NCI-H128 (cell line): ENCODE results near the gene ZNF91.
A peak's percentile ranks its signal among the peaks of the same experiment; 100 is the strongest.
"Not testable (repeated sequence)": the region's sequence is repeated elsewhere in the genome, so short reads cannot be mapped to it uniquely, and the experiment has no call there.

Experiments used
- DNase-seq: peaks from one replicate; lab custom pipeline; 2025; ENCODE audit not compliant: unreplicated experiment; lab: John Stamatoyannopoulos, UW

The ZNF91 gene

DNA sequence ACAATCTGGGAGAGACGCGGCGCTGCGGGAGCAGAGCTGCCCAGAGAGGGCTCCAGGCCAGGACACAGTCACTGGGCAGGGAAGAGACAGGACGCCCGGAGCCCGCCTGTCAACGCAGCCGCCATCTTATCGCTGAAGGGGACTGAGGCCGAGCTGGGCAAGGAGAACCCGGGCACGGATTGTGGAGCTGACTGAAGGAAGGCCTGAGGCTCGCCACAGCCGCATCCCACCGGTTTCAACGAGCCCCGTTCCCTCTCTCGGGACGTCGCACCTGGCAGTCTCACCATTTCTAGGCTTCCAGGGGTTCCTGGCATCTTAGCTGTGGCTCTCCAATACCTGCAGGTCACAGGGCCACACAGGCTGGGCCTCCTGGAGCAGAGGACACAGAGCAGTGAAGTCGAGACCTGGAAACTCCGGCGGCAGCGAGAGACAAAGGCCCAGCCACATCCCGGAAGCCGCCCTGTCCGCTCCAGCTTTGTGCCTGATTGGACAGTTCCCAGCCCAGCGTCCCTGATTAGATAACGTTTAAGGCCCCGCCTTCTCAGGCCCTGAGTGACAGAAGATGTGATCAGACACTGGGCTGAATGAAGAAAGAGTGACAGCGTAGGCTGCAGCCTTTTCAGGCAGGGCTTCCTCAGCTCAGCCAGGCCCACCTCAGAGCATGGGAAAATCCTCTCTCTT lies at the start of gene ZNF91:
Gene ZNF91, minus strand, starts transcription at position 431 of the 681 bp plus-strand sequence. Its CDS starts 117 bp downstream, at position 314.
- peak; percentile 93 for DNase-seq

DNA sequence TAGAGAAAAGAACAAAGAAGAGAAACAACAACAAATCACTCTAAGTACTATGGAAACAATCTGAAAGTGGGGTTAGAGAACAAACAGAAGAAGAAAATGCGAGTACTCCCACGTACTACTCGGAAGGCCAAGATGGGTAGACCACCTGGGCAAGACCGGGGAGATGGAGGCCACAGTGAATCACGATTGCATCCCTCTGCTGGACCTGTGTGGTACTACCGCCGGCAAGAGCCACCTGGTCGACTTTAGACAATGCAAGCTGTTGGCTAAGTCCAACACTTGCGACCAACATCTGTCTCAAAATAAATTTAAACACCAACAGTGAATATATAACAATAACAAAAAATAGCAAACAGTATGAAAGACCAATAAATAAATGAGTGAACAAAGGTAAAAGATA lies 45.5 kb upstream of the ZNF91 start:
- DNase-seq, result no peak

DNA sequence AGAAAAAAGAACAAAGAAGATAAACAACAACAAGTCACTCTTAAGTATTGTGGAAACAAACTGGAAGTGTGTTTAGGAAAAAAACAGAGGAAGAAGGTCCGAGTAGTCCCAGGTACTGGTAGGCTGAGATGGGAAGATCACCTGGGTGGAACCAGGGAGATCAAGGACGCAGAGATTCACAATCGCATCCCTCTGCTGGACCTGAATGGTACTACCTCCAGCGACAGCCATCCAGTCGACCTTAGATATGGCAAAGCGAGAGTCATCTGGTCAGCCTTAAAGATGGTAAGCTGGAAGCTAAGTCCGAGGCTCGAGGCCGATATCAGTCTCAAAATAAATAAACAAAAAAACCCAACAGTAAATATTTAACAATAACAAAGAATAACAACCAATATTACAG lies 44.9 kb upstream of the ZNF91 start:
- no peak for DNase-seq

DNA sequence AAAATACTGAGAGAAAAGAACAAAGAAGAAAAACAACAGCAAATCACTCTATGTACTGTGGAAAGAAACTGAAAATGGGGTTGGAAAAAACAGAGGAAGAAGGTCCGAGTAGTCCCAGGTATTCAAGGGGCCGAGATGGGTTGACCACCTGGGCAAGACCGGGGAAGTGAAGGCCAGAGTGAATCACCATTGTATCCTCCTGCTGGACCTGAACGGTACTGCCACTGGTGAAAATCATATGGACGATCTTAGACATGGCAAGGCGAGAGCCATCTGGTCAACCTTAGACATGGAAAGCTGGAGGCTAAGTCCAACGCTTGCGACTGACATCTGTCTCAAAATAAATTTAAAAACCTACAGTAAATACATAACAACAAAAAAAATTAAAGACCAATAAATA lies 44.4 kb upstream of the ZNF91 start:
- DNase-seq, result no peak

DNA sequence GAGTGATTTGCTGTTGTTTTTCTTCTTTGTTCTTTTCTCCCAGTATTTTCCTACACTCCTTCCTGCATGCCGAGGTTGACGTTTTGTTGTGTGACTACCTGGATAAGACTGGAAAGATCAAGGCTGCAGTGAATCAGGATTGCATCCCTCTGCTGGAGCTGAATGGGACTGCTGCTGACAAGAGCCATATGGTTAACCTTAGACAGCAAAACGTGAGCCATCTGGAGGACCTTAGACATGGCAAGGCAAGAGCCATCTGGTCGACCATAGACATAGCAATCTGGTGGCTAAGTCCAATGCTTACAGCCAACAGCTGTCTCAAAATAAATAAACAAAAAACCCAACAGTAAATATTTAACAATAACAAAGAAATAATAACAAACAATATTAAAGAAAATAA lies 42.6 kb upstream of the ZNF91 start:
- no peak for DNase-seq

DNA sequence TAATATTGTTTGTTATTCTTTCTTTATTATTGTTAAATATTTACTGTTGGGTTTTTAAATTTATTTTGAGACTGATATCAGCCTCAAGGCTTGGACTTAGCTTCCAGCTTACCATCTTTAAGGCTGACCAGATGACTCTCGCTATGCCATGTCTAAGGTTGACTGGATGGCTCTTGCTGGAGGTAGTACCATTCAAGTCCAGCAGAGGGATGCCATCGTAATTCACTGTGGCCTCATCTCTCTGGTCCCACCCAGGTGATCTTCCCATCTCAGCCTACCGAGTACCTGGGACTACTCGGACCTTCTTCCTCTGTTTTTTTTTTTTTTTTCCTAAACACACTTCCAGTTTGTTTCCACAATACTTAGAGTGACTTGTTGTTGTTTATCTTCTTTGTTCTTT lies 41.7 kb upstream of the ZNF91 start:
- DNase-seq, result no peak

DNA sequence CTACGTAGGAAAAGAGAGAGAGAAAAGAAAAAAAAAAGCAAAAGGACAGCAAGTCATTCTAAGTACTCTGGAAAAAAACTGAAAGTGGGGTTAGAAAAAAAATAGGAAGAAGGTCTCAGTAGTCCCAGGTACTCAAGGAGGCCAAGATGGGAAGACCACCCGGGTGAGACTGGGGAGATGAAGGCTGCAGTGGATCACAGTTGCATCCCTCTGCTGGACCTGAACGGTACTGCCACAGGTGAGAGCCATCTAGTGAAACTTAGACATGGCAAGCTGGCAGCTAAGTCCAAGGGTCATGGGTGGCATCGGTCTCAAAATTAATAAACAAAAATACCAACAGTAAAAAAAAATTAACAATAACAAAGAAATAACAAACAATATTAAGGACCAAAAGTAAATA lies 41.0 kb upstream of the ZNF91 start:
- no peak for DNase-seq

DNA sequence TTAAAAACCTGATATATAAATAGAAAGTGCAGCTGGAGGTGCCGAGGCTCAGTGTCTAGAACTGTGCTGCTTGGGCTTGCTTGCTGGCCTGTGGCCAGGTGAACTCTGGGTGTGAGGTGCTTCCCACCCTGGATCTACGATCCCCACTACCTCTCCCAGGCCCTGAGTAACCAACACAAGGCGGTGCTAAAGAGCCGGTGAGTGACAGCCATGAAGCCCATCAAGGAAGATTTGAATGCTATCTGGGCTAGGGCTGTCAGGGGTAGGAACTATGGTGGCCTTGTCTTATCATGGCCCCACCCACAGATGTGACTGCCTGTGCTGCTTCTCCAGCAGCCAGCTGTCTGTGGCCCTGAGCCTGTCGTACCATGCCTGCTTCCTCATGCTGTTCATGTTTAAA lies 25.6 kb upstream of the ZNF91 start:
- DNase-seq, result no peak

DNA sequence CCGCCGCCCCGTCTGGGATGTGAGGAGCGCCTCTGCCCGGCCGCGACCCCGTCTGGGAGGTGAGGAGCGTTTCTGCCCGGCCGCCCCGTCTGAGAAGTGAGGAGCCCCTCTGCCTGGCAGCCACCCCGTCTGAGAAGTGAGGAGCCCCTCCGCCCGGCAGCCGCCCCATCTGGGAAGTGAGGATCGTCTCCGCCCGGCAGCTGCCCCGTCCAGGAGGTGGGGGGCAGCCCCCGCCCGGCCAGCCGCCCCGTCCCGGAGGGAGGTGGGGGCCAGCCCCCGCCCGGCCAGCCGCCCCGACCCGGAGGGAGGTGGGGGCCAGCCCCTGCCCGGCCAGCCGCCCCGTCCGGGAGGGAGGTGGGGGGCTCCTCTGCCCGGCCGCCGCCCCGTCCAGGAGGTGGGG lies 24.0 kb upstream of the ZNF91 start:
- DNase-seq, result not testable (repeated sequence)

DNA sequence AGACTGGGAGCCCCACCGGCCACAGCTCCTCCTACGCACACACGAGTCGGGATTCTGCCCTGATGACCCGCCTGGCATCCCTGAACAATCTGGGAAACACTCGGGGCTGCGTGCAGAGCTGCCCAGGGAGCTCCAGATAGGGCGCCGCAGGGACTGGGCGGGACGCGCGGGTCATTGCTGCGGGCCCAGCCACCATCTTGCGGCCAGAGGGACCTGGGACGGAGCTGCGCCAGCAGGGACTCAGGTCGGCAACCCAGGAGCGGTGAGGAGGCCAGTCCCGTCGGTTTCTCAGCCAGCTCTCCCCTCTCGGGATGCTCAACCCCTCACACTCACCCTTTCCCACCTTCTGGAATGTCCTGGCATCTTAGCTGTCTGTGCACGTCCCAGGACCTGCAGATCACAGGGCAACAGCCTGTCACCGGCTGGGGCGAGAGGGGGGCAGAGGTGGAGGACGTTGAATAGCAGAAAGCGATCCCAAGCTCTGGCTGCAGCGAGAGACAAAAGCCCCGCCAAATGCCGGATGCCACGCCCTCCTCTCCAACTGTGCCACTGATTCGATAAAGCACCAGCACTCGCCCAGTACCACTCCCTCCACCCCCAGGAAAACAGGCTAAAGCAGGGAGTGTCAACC lies 20.4 kb upstream of the ZNF91 start:
- DNase-seq, result no peak

DNA sequence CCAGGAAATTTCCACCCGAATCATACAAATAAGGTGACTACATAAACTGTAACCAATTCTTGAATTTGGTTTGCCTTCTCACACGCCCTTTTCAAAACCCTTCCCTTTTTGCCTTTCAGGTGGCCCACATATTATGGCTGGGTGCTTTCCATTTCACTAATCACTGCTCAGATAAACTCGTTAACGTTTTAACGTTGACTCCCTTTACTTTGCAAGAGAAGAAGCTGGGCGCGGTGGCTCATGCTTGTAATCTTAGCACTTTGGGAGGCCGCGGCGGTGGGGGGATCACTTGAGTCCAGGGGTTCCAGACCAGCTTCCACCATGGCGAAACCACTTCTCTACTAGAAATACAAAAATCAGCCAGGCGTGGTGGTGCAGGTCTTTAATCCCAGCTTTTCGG lies 19.8 kb upstream of the ZNF91 start:
- DNase-seq, result no peak

DNA sequence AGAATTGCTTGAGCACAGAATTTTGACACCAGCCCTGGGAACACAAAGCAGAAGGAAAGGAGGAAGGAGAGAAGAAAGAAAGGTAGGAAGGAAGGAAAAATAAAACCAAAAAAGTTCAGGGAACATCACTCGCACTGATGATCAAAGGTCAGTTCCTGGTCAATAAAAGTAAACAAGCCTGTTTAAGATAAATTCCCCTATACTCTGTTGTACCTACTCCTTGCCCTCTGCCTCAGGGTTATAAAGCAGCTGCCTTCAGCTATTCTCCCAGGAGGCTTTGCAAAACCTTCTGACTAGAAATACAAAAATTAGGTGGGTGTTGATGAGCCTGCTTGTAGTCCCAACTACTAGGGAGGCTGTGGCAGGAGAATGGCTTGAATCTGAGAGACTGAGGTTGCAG lies 14.9 kb upstream of the ZNF91 start:
- DNase-seq, result no peak

DNA sequence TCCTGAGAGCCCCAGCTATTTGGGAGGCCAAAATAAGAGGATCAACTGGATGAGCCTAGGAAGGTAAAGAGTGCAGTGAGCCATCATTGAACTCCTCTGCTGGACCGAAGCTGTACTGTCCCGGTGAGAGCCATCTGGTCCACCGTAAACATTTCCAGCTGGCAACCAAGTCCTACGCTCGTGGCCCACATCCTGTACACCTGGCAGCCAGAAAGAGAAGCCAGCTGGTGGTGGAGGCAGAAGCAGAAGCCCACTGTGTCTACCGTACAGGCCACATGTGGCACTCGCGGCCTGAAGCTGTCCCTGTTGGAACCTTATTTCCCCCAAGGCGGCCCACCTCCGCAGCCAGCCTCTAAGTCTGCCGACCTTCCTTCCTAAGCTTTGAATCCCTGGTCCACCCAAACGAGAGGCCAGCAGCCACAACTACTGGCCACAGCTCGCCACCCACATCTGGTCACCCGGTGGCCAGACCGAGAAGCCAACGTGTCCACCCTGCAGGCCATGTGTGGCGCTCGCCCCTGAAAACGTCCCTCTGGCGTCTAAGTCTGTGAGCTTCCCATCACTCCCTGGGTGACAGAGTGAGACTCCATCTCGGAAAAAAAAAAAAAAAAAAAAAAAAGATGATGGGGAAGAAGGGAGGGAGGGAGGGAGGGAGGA lies 14.2 kb upstream of the ZNF91 start:
- DNase-seq, result no peak

DNA sequence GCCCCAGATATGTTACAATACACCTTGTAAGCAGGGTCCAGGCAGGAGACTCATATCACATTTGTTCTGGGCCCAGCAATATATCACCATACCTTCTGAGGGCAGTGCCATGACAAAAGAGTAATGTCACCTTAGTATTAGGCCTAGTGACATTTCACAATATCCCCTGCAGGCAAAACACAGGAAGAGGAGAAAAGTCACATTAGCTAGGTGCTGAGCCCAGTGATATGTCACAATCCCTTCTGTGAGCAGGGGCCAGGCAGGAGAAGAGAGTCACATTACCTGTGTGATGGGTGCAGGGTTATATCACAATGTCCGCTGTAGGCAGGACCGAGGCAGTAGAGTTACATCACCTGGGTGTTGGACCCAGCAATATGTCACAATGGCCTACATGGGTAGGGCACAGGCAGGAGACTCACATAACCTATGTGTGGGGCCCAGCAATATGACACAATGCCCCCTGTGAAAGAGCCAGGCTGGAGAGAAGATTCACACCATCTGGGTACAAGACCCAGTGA lies 12.4 kb upstream of the ZNF91 start:
- no peak for DNase-seq

DNA sequence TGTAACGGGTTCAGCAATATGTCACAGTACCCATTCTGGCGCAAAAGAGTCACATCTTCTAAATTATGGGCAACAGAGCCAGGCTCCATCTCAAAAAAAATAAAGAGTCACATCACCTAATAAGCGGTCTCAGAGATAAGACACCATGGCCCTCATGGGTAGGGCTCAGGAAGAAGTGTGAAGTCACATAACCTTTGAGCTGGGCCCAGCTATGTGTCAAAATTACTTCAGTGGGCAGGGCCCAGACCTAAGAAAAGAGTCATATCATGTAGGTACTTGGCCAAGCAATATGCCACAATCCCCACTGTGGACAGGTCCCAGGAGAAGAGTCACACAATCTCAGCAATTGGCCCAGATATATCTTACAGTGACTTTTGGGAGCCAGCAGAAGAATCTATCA lies 11.4 kb upstream of the ZNF91 start:
- DNase-seq, result no peak

DNA sequence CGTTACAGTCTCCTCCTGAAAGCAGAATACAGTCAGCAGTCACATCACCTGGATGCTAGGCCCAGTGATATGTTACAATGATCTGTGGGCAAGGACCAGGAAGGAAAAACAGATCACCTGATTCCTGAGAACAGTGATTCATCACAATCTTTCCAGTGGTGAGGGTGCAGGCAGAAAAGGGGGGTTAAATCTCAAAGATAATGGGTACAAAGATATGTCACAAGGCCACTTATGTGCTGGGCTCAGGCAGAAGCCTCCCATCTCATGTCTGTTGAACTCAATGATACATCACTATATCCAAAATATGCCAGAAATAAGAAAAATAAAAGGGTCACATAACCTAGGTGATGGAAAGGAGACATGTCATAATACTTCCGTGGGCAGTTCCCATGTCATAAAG lies 10.8 kb upstream of the ZNF91 start:
- DNase-seq, result no peak

DNA sequence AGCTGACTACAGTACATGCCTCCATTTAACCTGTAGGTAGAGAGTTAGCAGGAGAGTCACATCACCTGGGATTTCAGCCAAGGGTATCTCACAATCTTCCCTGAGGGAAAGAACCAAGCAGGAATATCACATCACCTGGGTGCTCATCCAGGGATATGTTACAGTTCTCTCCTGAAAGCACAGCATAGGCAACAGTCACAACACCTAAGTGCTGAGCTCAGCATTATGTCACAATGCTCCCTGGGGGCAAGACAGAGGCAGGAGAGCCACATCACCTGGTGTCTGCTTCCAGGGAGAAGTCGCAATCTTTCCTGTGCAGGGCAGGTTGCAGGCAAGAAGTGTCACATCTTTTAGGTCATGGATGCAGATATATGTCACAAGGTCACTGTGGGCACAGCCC lies 9.4 kb upstream of the ZNF91 start:
- no peak for DNase-seq

DNA sequence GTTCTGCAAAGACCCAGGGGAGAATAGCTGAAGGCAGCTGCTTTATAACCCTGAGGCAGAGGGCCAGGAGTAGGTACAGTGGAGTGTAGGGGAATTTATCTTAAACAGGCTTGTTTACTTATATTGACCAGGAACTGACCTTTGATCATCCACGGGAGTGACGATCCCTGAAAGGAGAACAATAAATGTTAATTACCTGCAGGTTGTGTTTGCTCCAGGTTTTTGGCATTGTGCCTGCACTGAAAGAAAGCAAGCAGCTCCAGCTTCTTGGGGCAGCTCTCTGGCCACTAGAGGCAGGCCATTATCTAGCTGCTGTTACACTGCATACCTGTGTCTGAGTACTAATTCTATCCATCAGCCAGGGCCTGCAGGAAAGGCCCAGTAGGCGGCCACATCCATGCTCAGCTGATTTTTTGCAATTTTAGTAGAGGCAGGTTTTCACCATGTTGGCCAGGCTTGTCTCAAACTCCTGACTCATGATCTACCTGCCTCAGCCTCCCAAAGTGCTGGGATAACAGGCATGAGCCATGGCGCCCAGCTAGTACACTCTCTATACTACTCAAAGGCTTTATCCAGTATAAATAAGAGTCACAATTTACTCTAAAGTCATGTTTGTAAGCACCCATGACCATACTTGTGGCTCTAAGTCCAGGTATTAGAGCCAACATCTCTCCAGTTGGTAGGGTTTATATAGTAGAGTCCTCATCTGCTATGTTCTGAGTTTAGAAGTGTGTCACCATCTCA lies 8.5 kb upstream of the ZNF91 start:
- DNase-seq, result no peak

DNA sequence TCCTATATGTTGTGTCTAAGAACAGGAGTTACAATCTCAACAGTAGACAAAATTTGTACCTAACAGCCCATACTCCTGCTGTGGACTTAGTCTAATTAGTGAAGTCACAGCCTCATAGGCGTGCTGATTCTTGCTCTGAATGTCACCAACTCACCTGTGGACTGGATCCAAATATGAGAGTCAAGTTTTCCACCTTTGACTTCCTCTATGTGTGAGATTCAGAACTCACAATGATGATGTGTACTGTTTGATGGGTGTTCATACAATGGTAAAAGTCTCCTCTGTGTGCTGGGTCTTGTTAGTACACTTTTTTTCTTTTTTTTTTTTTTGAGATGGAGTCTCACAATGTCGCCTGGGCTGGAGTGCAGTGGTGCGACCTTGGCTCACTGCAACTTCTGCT lies 7.8 kb upstream of the ZNF91 start:
- no peak for DNase-seq

DNA sequence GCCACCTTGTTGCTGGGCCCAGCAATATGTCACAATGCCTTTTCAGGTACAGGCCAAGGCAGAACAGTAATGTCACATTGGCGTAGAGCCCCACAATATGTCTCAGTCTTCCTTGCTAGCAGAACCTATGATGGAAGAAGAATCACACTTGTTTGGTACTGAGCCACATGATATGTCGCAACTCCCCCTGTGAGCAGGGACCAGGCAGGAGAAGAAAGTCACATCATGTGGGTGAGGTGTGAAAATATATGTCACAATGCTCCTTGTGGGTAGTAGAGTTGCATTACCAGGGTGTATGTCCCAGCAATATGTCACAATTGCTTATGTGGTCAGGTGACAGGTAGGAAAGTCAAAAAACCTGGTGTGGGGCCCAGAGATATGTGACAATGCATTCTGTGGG lies 7.1 kb upstream of the ZNF91 start:
- no peak for DNase-seq

DNA sequence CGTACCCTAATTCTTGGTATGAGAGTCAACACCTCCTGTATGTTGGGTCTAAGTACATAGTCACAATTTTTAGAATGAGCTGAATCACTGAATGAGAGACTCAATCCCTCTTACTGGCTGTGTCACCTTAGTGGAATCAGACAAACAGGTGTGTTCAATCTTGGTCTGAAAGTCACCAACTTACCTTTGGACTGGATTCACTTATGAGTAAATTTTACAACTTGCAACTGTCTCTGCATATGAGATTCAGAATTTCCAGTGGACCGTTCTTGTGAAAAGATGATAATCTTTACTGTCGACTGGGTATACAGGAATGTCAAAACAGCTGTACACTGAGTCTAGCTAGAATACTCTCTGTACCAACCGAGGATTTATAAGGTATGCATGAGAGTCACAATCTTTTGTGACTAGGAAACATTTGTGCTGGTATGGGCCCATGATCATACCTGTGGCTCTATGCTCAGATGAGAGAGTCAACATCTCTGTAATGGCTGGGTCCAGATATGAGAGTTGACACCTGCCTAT lies 5.9 kb upstream of the ZNF91 start:
- no peak for DNase-seq
